Measurements from ENCODE around the gene SLC35B2. TPM values are rescaled to one million over a fixed set of nuclear protein-coding genes. Genes with fewer than 3 reads are reported as not detected.

SLC35B2 gene
- total and polyA plus RNA-seq, 9 of the 15 experiments (the other 6 are each of a cell fraction or from before 2014, with no cell fraction given) = 14.5 to 59.1 (median 47.1) TPM

DNA sequence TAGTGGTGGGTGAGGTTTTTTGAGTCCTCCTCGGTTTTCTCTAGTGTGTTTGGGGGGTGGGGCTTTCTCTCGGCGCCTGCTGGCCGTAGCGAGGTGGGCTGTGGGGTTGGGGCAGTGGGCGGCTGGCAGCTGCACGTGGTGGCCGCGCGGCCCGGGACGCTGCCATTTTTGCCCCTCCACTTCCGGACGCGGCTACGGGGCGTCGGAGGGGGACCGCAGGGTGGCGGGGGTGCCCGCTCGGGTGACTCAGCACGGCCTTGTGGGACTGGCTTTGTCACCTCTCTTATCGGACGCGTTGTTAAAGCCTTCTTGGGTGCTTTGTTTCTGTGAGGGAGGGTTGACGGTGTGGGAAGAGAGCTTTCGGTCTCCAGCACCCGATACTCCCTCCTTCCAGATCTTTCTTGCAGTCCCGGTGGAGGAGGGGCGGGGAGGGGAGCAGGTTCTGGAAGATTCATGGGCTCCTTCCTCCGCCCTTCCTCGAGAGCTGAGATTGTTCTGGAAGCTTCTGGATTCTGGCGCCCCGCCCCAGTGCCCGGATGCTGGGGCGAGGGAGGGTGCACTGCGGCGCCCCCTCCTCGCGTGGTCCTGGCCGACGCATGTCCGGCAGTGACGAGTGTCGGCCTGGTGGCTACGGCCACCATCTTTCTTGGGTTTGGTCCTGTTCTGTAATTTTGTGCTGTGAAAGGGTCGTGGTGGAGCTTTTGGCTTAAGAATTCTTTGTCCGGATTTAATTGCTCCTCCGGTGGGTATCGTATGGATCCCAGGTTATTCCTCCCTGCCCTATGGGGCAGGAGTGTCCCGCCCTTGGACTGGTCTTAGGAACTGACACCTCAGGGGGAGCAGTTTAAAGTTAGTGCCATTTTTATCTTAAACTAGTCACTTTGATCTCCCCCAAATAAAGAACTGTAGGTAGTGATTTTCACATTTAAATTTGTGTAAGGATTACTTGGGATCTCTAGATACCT, 9.7 kb downstream of the SLC35B2 start (continued):
- TF ChIP-seq, protein P1, sequence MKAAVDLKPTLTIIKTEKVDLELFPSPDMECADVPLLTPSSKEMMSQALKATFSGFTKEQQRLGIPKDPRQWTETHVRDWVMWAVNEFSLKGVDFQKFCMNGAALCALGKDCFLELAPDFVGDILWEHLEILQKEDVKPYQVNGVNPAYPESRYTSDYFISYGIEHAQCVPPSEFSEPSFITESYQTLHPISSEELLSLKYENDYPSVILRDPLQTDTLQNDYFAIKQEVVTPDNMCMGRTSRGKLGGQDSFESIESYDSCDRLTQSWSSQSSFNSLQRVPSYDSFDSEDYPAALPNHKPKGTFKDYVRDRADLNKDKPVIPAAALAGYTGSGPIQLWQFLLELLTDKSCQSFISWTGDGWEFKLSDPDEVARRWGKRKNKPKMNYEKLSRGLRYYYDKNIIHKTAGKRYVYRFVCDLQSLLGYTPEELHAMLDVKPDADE (conservative IDR thresholded peaks at IDR 0.05; ENCODE audit: control insufficient read depth, low read depth, low read length) = peak; percentile 88; the same call in 1 of the 2 replicates
- TF ChIP-seq GTF2E2 (tag; IDR thresholded peaks at IDR 0.05) (peak; percentile 91; the same call in 1 of the 2 replicates), ZBTB7A (IDR thresholded peaks at IDR 0.05; ENCODE audit: borderline replicate concordance, control insufficient read depth, low read depth, low read length) (peak; percentile 71), ZNF239 (CRISPR knock-in tag; IDR thresholded peaks at IDR 0.05) (peak; percentile 84), NRF1 (conservative IDR thresholded peaks at IDR 0.05 in 1 of 2, IDR thresholded peaks at IDR 0.05 in 1 of 2) (peak; percentile 86 to 89), RHOXF2B (CRISPR knock-in tag; conservative IDR thresholded peaks at IDR 0.05) (no peak), ZNF76 (CRISPR knock-in tag; IDR thresholded peaks at IDR 0.05; ENCODE audit: borderline replicate concordance) (0 out of 2 replicates have a peak, but pooled peaks have one; percentile 31), U2AF1 (optimal IDR thresholded peaks at IDR 0.05; ENCODE audit: low read depth, low read length) (peak; percentile 70), MEF2A (IDR thresholded peaks at IDR 0.05; ENCODE audit: control insufficient read depth, low read depth, low read length) (no peak), POLR2AphosphoS2 (IDR thresholded peaks at IDR 0.05; ENCODE audit: low read length) (peak; percentile 21), RBM34 (IDR thresholded peaks at IDR 0.05; ENCODE audit: borderline replicate concordance, insufficient read depth, low read length) (no peak), CAMTA2 (CRISPR knock-in tag; conservative IDR thresholded peaks at IDR 0.05) (0 out of 2 replicates have a peak, but pooled peaks have one; percentile 40), ELF1 (tag; IDR thresholded peaks at IDR 0.05) (peak; percentile 97), CXXC5 (CRISPR knock-in tag; IDR thresholded peaks at IDR 0.05) (peak; percentile 78), ZNF507 (tag; conservative IDR thresholded peaks at IDR 0.05) (no peak), ZKSCAN1 (IDR thresholded peaks at IDR 0.05; ENCODE audit: low read depth, low read length) (peak; percentile 12), ATF1 (CRISPR knock-in tag; IDR thresholded peaks at IDR 0.05) (0 out of 2 replicates have a peak, but pooled peaks have one; percentile 11), ATF1 (tag; IDR thresholded peaks at IDR 0.05) (no peak; the same call in 1 of the 2 replicates)
- TF ChIP-seq, protein P2, sequence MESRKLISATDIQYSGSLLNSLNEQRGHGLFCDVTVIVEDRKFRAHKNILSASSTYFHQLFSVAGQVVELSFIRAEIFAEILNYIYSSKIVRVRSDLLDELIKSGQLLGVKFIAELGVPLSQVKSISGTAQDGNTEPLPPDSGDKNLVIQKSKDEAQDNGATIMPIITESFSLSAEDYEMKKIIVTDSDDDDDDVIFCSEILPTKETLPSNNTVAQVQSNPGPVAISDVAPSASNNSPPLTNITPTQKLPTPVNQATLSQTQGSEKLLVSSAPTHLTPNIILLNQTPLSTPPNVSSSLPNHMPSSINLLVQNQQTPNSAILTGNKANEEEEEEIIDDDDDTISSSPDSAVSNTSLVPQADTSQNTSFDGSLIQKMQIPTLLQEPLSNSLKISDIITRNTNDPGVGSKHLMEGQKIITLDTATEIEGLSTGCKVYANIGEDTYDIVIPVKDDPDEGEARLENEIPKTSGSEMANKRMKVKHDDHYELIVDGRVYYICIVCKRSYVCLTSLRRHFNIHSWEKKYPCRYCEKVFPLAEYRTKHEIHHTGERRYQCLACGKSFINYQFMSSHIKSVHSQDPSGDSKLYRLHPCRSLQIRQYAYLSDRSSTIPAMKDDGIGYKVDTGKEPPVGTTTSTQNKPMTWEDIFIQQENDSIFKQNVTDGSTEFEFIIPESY (CRISPR knock-in tag; IDR thresholded peaks at IDR 0.05) = peak; percentile 75; the same call in 1 of the 2 replicates
- TF ChIP-seq, protein P3, sequence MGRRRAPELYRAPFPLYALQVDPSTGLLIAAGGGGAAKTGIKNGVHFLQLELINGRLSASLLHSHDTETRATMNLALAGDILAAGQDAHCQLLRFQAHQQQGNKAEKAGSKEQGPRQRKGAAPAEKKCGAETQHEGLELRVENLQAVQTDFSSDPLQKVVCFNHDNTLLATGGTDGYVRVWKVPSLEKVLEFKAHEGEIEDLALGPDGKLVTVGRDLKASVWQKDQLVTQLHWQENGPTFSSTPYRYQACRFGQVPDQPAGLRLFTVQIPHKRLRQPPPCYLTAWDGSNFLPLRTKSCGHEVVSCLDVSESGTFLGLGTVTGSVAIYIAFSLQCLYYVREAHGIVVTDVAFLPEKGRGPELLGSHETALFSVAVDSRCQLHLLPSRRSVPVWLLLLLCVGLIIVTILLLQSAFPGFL (CRISPR knock-in tag; IDR thresholded peaks at IDR 0.05) = peak; percentile 96; the same call in 1 of the 2 replicates
- TF ChIP-seq, protein P4, sequence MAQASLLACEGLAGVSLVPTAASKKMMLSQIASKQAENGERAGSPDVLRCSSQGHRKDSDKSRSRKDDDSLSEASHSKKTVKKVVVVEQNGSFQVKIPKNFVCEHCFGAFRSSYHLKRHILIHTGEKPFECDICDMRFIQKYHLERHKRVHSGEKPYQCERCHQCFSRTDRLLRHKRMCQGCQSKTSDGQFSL (CRISPR knock-in tag; IDR thresholded peaks at IDR 0.05) = peak; percentile 95
- TF ChIP-seq, protein P4 (tag; IDR thresholded peaks at IDR 0.05) = peak in 1 of 2 experiments; percentile 62; a peak in 1 of 4 replicates

All from K562 (cell line).